NT2/D1 (cell line): ENCODE measurements around the gene ARHGEF18.

Source experiments
- SUZ12 ChIP-seq: IDR thresholded peaks from 2 replicates; pipeline ENCODE4 v1.6.1; 2011; ENCODE audit not compliant: insufficient read length, insufficient read depth; ENCODE audit errors: extremely low read depth
- YY1 ChIP-seq: IDR thresholded peaks from 2 replicates; pipeline ENCODE4 v1.6.1; 2011; ENCODE audit not compliant: insufficient read length, insufficient read depth
- ZNF274 ChIP-seq: IDR thresholded peaks from 2 replicates; pipeline ENCODE4 v1.6.1; 2011; ENCODE audit warnings: mild to moderate bottlenecking, low read depth, low read length

DNA sequence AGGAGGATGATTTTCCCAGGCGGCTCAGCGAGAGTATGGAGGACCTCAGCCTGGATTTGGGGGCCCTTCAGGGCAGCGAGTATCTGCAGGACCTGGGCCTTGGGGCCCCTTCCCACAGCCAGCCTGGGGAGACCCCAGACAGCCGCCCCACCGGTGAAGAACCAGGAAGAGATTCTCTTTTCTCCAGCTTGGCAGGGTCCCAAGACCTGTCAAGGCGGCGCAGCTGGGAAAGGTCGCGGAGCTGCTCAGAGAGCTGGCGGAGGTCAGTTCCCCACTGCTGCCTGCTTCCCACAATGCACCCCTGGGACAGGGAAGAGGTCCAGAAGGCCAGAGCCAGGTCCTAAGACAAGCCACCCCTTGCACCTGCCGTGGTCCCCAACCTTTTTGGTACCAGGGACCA lies 24.1 kb downstream of the ARHGEF18 start:
- no peak for TF ChIP-seq YY1
- TF ChIP-seq ZNF274: no peak
- no peak for TF ChIP-seq SUZ12
